SK-N-SH (cell line): ENCODE results near the gene ZC3H18. TPM values are rescaled to one million over a fixed set of nuclear protein-coding genes. Genes with fewer than 3 reads are reported as not detected.

ENCODE experiments used
- CTCF ChIA-PET: fragments of 300-600, 350-600 bp; formaldehyde crosslinking; extraction: SDS; loops from one replicate; lab custom pipeline; 2021; lab: Yijun Ruan, JAX
- POLR2A ChIA-PET: fragments of 350-600 bp; sonication (Branson Sonifier 250); formaldehyde crosslinking; extraction: SDS; loops from one replicate; lab custom pipeline; 2020; ENCODE audit warnings: antibody characterized with exemption, inconsistent platforms; lab: Yijun Ruan, JAX
- DNase-seq: peaks from one replicate; pipeline ENCODE4 v3.0.0; 2012
- H2AFZ ChIP-seq: fragments of 200-600 bp; sonication (generic); 2 replicates; pipeline ENCODE4 v1.8.1; 2016; ENCODE audit warnings: antibody characterized with exemption, mild to moderate bottlenecking, low read depth
- H3F3A ChIP-seq: fragments of 200-600 bp; sonication (generic); replicated peaks from 2 replicates; pipeline ENCODE3; 2016; ENCODE audit warnings: antibody characterized with exemption, mild to moderate bottlenecking; ENCODE audit not compliant: insufficient read depth
- H3K27ac ChIP-seq, 2 experiments: fragments of 200-500 bp in 1 of 2; fragments of 200-600 bp in 1 of 2; sonication (Bioruptor generic) in 1 of 2; sonication (generic), shearing (Covaris generic) in 1 of 2; 2 replicates each; pipeline versions ENCODE4 v1.5.1 to v1.6.1; 2014 to 2016; ENCODE audit warnings: low read depth in 2 of 2, inconsistent platforms in 1 of 2, low read length in 1 of 2, mild to moderate bottlenecking in 1 of 2, mixed read lengths in 1 of 2
- H3K27me3 ChIP-seq: fragments of 200-600 bp; sonication (generic), shearing (Covaris generic); 2 replicates; pipeline ENCODE4 v1.6.1; 2016; ENCODE audit warnings: mixed run types; ENCODE audit not compliant: insufficient read depth
- H3K36me3 ChIP-seq, 2 experiments: fragments of 200-500 bp in 1 of 2; fragments of 200-600 bp in 1 of 2; sonication (Bioruptor generic) in 1 of 2; sonication (generic) in 1 of 2; replicated peaks in 1 of 2; 2 replicates each; pipeline versions ENCODE3 to v1.5.1; 2014 to 2016; ENCODE audit warnings: low read length in 1 of 2, mild to moderate bottlenecking in 1 of 2; ENCODE audit not compliant: insufficient read depth in 2 of 2, control insufficient read depth in 1 of 2
- H3K4me1 ChIP-seq, 2 experiments: fragments of 200-500 bp in 1 of 2; fragments of 200-600 bp in 1 of 2; sonication (Bioruptor generic) in 1 of 2; sonication (generic), shearing (Covaris generic) in 1 of 2; 2 replicates each; pipeline versions ENCODE4 v1.5.1 to v1.6.1; 2014 to 2016; ENCODE audit warnings: low read depth in 1 of 2, low read length in 1 of 2, mixed run types in 1 of 2; ENCODE audit not compliant: insufficient read depth in 2 of 2, control insufficient read depth in 1 of 2
- H3K4me2 ChIP-seq: fragments of 200-600 bp; sonication (generic), shearing (Covaris generic); 2 replicates; pipeline ENCODE4 v1.6.1; 2017; ENCODE audit warnings: mixed run types
- H3K4me3 ChIP-seq, 2 experiments: fragments of 200-500 bp in 1 of 2; fragments of 200-600 bp in 1 of 2; sonication (Bioruptor generic) in 1 of 2; sonication (generic), shearing (Covaris generic) in 1 of 2; 2 replicates each; pipeline versions ENCODE4 v1.5.1 to v1.8.1; 2014 to 2016; ENCODE audit warnings: low read depth in 2 of 2, inconsistent platforms in 1 of 2, low read length in 1 of 2, mild to moderate bottlenecking in 1 of 2, mixed read lengths in 1 of 2, moderate library complexity in 1 of 2
- H3K79me2 ChIP-seq: fragments of 200-600 bp; sonication (generic); 2 replicates; pipeline ENCODE4 v1.8.1; 2017; ENCODE audit warnings: mild to moderate bottlenecking; ENCODE audit not compliant: insufficient read depth
- H3K9ac ChIP-seq: fragments of 200-600 bp; sonication (generic); 2 replicates; pipeline ENCODE4 v1.6.1; 2017; ENCODE audit warnings: mixed run types
- H3K9me2 ChIP-seq: fragments of 200-600 bp; sonication (generic); 2 replicates; pipeline ENCODE4 v1.6.1; 2017; ENCODE audit warnings: mixed run types
- H3K9me3 ChIP-seq: fragments of 200-600 bp; sonication (generic); 2 replicates; pipeline ENCODE4 v1.6.1; 2017; ENCODE audit warnings: mixed run types, mild to moderate bottlenecking, moderate library complexity
- H4K20me1 ChIP-seq: fragments of 200-600 bp; sonication (generic); 2 replicates; pipeline ENCODE4 v1.6.1; 2017; ENCODE audit warnings: mild to moderate bottlenecking, mixed run types; ENCODE audit not compliant: insufficient read depth
- ELF1 ChIP-seq: IDR thresholded peaks from 2 replicates; pipeline ENCODE4 v1.4.0; 2012
- EP300 ChIP-seq, 2 experiments: IDR thresholded peaks; 2 replicates each; pipeline versions ENCODE4 v1.4.0 to v1.6.1; 2012; ENCODE audit warnings: borderline replicate concordance in 1 of 2, low read depth in 1 of 2, low read length in 1 of 2
- EZH2phosphoT487 ChIP-seq: fragments of 200-600 bp; sonication (generic); IDR thresholded peaks from 2 replicates; pipeline ENCODE4 v1.6.1; 2017; ENCODE audit warnings: low read depth, mixed run types, mild to moderate bottlenecking, antibody characterized with exemption, moderate library complexity, borderline replicate concordance
- FOXJ3 ChIP-seq: sonication (generic); formaldehyde crosslinking; IDR thresholded peaks from 2 replicates; pipeline ENCODE4 v1.5.1; 2020; ENCODE audit warnings: mild to moderate bottlenecking, missing genetic modification reagents
- GABPA ChIP-seq: IDR thresholded peaks from 2 replicates; pipeline ENCODE4 v1.4.0; 2012; ENCODE audit warnings: low read depth, mild to moderate bottlenecking
- JUND ChIP-seq: IDR thresholded peaks from 2 replicates; pipeline ENCODE4 v1.4.0; 2012
- NFIC ChIP-seq: IDR thresholded peaks from 2 replicates; pipeline ENCODE4 v1.4.0; 2012; ENCODE audit warnings: borderline replicate concordance
- ZBTB33 ChIP-seq: IDR thresholded peaks from 2 replicates; pipeline ENCODE4 v1.4.0; 2012; ENCODE audit warnings: low read depth, borderline replicate concordance
- WGBS: methylation state at CpG from one replicate; pipeline ENCODE4 v1.1.6; 2017; ENCODE audit warnings: low lambda C conversion rate; 5-methylcytosine and 5-hydroxymethylcytosine counted together
- polyA plus RNA-seq, 3 experiments: library from polyadenylated mRNA; depleted of rRNA; stranded (reverse); fragments of >200 nt; gene quantifications; 2 replicates each; pipeline ENCODE4 v1.2.3, GENCODE V29; 2012
- TF ChIP-seq, protein P1 (sequence below): IDR thresholded peaks from 2 replicates; pipeline ENCODE4 v1.6.1; 2012; ENCODE audit warnings: mild to moderate bottlenecking, low read depth, low read length, moderate library complexity
- TF ChIP-seq, protein P2 (sequence below): fragments of 200-600 bp; sonication (generic); IDR thresholded peaks from 2 replicates; pipeline ENCODE4 v1.6.1; 2017; ENCODE audit warnings: antibody characterized with exemption, mild to moderate bottlenecking, moderate library complexity

The ZC3H18 gene
- polyA plus RNA-seq, 1 of the 3 experiments (the other 2 are of a cell fraction): 32.7 TPM

DNA sequence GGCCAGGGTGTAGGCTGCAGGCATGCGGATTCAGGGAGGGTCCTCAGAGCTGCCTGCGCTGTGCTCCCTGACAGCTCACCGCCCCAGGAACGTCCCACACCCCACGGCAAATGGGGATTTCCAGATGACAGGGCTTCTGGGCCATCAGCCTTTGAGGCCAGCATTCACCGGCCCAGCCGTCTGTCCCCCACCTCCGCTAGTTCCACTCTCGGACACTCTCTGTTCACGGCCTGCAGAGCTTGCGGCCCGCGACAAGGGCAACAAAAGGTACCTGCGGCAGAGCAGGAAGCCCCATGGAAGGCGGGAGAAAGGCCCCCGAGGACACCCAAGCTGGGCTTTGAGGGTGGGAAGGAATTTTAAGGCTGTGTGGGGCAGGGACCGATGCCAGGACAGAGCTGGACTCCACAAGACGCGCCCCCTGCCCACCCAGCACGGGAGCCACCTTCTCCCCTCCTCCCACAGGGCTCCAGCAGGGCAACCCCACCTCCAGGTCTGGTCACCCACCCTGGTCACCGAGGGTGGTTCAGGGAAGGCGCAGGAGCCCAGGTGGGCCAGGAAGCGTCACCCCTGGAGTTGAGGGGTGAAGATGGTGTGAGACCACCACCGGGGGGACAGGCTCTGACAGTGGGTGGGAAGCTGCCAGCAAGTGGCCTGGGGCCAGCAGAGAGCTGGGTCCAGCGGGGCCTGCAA, 86.2 kb downstream of the ZC3H18 start:
- peaks cover under 1 to 1% of the 10 kb centered on the region in 2 experiments; a peak in 2 of 4 replicates for H3K4me1 ChIP-seq
- H4K20me1 ChIP-seq: no peaks in the 10 kb centered on the region
- POLR2A ChIA-PET: no interaction called here
- H3K27ac ChIP-seq: no peak overlapping the region
- no peaks in the 10 kb centered on the region for H3K9me2 ChIP-seq
- no peaks in the 10 kb centered on the region for H3K27me3 ChIP-seq
- no peak for TF ChIP-seq EP300 (IDR thresholded peaks at IDR 0.05; ENCODE audit: borderline replicate concordance in 1 of 2, low read depth in 1 of 2, low read length in 1 of 2)
- TF ChIP-seq, protein P1, sequence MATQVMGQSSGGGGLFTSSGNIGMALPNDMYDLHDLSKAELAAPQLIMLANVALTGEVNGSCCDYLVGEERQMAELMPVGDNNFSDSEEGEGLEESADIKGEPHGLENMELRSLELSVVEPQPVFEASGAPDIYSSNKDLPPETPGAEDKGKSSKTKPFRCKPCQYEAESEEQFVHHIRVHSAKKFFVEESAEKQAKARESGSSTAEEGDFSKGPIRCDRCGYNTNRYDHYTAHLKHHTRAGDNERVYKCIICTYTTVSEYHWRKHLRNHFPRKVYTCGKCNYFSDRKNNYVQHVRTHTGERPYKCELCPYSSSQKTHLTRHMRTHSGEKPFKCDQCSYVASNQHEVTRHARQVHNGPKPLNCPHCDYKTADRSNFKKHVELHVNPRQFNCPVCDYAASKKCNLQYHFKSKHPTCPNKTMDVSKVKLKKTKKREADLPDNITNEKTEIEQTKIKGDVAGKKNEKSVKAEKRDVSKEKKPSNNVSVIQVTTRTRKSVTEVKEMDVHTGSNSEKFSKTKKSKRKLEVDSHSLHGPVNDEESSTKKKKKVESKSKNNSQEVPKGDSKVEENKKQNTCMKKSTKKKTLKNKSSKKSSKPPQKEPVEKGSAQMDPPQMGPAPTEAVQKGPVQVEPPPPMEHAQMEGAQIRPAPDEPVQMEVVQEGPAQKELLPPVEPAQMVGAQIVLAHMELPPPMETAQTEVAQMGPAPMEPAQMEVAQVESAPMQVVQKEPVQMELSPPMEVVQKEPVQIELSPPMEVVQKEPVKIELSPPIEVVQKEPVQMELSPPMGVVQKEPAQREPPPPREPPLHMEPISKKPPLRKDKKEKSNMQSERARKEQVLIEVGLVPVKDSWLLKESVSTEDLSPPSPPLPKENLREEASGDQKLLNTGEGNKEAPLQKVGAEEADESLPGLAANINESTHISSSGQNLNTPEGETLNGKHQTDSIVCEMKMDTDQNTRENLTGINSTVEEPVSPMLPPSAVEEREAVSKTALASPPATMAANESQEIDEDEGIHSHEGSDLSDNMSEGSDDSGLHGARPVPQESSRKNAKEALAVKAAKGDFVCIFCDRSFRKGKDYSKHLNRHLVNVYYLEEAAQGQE: no peak
- no peak for TF ChIP-seq ELF1
- TF ChIP-seq JUND: no peak
- TF ChIP-seq GABPA: no peak
- 66% methylated on average over 6 of the region's 25 CpGs for WGBS
- H3K4me2 ChIP-seq: no peak overlapping the region
- peaks cover 3% of the 10 kb centered on the region for H3F3A ChIP-seq
- peaks cover 0 to 8% of the 10 kb centered on the region in 2 experiments for H3K36me3 ChIP-seq
- DNase-seq: no peak
- no peaks in the 10 kb centered on the region for H3K9me3 ChIP-seq
- H3K79me2 ChIP-seq: peaks cover 5% of the 10 kb centered on the region; the same call in 1 of the 2 replicates
- H3K4me3 ChIP-seq: no peak overlapping the region
- CTCF ChIA-PET: interaction anchor here (1.1 kb wide), 1 partner anchor 9 kb away, joined by 3 read pairs; no protein-coding TSS in a partner anchor
- no peak overlapping the region for H2AFZ ChIP-seq
- no peak overlapping the region for H3K9ac ChIP-seq

GRCh38 chr16:88657371-88657770, 87.2 kb downstream of the ZC3H18 start:
- CTCF ChIA-PET: interaction anchor here (0.9 to 1.1 kb wide), 2 partner anchors 8 to 27 kb away, joined by 3 read pairs; no protein-coding TSS in a partner anchor
- Histone ChIP-seq H2AFZ (no peak overlapping the region), H3K27me3 (no peaks in the 10 kb centered on the region), H3K4me1 (peaks cover 0 to 5% of the 10 kb centered on the region in 2 experiments; a peak in 1 of 4 replicates), H4K20me1 (no peaks in the 10 kb centered on the region), H3K79me2 (peaks cover 6% of the 10 kb centered on the region), H3K9ac (no peak overlapping the region), H3K36me3 (peaks cover 0 to 8% of the 10 kb centered on the region in 2 experiments), H3K4me3 (no peak overlapping the region), H3K27ac (no peak overlapping the region), H3K9me2 (no peaks in the 10 kb centered on the region), H3F3A (peaks cover 4% of the 10 kb centered on the region), H3K4me2 (no peak overlapping the region), H3K9me3 (no peaks in the 10 kb centered on the region)
- WGBS: 90% methylated on average over 4 of the region's 19 CpGs
- POLR2A ChIA-PET: no interaction called here
- no peak for TF ChIP-seq EP300 (IDR thresholded peaks at IDR 0.05; ENCODE audit: borderline replicate concordance in 1 of 2, low read depth in 1 of 2, low read length in 1 of 2)
- no peak for TF ChIP-seq EZH2phosphoT487
- TF ChIP-seq FOXJ3: no peak
- no peak for TF ChIP-seq NFIC
- TF ChIP-seq, protein P2, sequence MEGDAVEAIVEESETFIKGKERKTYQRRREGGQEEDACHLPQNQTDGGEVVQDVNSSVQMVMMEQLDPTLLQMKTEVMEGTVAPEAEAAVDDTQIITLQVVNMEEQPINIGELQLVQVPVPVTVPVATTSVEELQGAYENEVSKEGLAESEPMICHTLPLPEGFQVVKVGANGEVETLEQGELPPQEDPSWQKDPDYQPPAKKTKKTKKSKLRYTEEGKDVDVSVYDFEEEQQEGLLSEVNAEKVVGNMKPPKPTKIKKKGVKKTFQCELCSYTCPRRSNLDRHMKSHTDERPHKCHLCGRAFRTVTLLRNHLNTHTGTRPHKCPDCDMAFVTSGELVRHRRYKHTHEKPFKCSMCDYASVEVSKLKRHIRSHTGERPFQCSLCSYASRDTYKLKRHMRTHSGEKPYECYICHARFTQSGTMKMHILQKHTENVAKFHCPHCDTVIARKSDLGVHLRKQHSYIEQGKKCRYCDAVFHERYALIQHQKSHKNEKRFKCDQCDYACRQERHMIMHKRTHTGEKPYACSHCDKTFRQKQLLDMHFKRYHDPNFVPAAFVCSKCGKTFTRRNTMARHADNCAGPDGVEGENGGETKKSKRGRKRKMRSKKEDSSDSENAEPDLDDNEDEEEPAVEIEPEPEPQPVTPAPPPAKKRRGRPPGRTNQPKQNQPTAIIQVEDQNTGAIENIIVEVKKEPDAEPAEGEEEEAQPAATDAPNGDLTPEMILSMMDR: no peak
- TF ChIP-seq ZBTB33: no peak
- no peak for DNase-seq
